ENCODE measurements around the gene GAST. TPM values are rescaled to one million over a fixed set of nuclear protein-coding genes. Genes with fewer than 3 reads are reported as not detected.
A peak's percentile ranks its signal among the peaks of the same experiment; 100 is the strongest.

The GAST gene
- total and polyA plus RNA-seq, 9 of the 15 experiments (the other 6 are each of a cell fraction or from before 2014, with no cell fraction given), result not detected

DNA sequence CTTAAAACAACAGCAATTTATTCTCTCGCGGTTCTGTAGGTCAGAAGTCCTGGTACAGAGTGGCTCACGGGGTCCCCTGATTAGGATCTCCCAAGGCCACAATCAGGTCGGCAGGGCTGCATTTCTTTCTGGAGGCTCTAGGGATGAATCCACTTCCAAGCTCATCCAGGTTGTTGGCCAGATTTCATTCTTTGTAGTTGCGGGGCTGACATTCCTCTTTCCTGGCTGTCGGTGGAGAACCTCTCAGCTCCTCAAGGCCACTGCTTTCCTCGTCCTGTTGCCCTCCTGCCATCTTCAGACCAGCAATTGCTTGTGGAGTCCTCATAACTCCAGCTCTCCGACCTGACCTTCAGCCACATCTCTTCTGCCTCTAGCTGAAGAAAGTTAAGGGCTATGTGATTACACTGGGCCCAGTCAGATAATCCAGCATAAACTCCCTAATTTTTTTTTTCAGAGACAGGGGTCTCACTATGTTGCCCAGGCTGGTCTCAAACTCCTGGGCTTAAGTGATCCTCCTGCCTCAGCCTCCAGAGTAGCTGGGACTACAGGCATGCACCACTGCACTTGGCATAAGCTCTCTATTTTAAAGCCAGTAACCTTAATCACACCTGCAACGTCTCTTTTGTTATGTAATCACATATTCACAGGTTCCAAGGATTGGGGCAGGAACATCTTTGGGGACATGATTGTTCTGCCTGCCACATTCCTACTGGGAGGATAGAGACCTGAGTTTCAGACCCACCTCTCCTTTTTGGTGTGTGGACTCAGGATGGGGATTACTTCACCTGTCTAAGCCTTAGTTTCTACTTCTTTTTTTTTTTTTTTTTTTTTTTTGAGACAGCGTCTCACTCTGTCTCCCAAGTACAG is 4.1 kb upstream of the GAST start:
- TF ChIP-seq ELF2 (CRISPR knock-in tag; IDR thresholded peaks at IDR 0.05) (0 out of 2 replicates have a peak, but pooled peaks have one; percentile 20), HOXB6 (CRISPR knock-in tag; IDR thresholded peaks at IDR 0.05; ENCODE audit: borderline replicate concordance) (no peak)
- Histone ChIP-seq H3K9ac (ENCODE audit: insufficient read depth in 1 of 2, low read depth in 2 of 2, low read length in 2 of 2) (no peak overlapping the region), H3K9me1 (ENCODE audit: control insufficient read depth, insufficient read depth, low read length) (no peaks in the 10 kb centered on the region), H3K4me2 (ENCODE audit: insufficient read depth, low read length) (no peak overlapping the region), H3K79me2 (ENCODE audit: control insufficient read depth, insufficient read depth, low read length) (no peaks in the 10 kb centered on the region), H3K36me3 (ENCODE audit: control insufficient read depth, insufficient read depth, low read length) (no peaks in the 10 kb centered on the region), H2AFZ (ENCODE audit: low read depth, low read length) (no peak overlapping the region), H3K4me1 (replicated peaks in 1 of 2; ENCODE audit: control insufficient read depth in 2 of 2, insufficient read depth in 2 of 2, low read length in 2 of 2) (no peaks in the 10 kb centered on the region; a peak in 3 of 5 replicates), H3K27me3 (ENCODE audit: control insufficient read depth in 2 of 2, insufficient read depth in 2 of 2, low read length in 2 of 2) (peaks cover 5 to 10% of the 10 kb centered on the region in 2 experiments; a peak in 3 of 5 replicates), H4K20me1 (replicated peaks; ENCODE audit: control insufficient read depth, insufficient read depth, low read length) (no peaks in the 10 kb centered on the region), H3K27ac (ENCODE audit: extremely low read depth, low read depth, low read length) (no peak overlapping the region), H3K4me3 (no peak overlapping the region), H3K9me3 (replicated peaks; ENCODE audit: control insufficient read depth, insufficient read depth, low read depth, low read length) (no peaks in the 10 kb centered on the region)
- CTCF ChIA-PET (ENCODE audit: low intra/inter-chr PET ratio), result no interaction called here
- BruUV-seq (replicated peaks), result no TSS peak
- DNase-seq (ENCODE audit: extremely low read depth in 1 of 4, low spot score in 3 of 4) (no peak), FAIRE-seq (no peak), ATAC-seq (no peak; the same call in 2 of the 3 replicates)
- in situ Hi-C loops (cut with MboI), result no loop called here
- intact Hi-C loops (cut with micrococcal nuclease), result no loop called here
- 9% methylated on average over 10 of the region's 10 CpGs for WGBS (ENCODE audit: insufficient coverage, low coverage, missing lambda C conversion rate)
- POLR2A ChIA-PET, result interaction anchor here (1.0 to 12.4 kb wide), 3 partner anchors 12 to 29 kb away, joined by 4 to 174 read pairs (median 24); partner anchors contain the start of gene EIF1

GRCh38 chr17:41710472-41711090 is 1.6 kb upstream of the GAST start:
- intact Hi-C loops (cut with micrococcal nuclease) (no loop called here), in situ Hi-C loops (cut with MboI) (no loop called here)
- DNase-seq (ENCODE audit: extremely low read depth in 1 of 4, low spot score in 3 of 4) (peak in 1 of 4 experiments; percentile 36), ATAC-seq (no peak), FAIRE-seq (peak; percentile 56)
- no peak overlapping the region for H3K4me2 ChIP-seq (ENCODE audit: insufficient read depth, low read length)
- CTCF ChIA-PET (ENCODE audit: low intra/inter-chr PET ratio), result no interaction called here
- H3K79me2 ChIP-seq (ENCODE audit: control insufficient read depth, insufficient read depth, low read length), result no peaks in the 10 kb centered on the region
- peaks cover 8 to 14% of the 10 kb centered on the region in 2 experiments for H3K27me3 ChIP-seq (ENCODE audit: control insufficient read depth in 2 of 2, insufficient read depth in 2 of 2, low read length in 2 of 2)
- POLR2A ChIA-PET, result interaction anchor here (1.0 to 12.4 kb wide), 3 partner anchors 13 to 20 kb away, joined by 3 to 174 read pairs (median 4); partner anchors contain the start of gene EIF1
- no peaks in the 10 kb centered on the region for H3K9me1 ChIP-seq (ENCODE audit: control insufficient read depth, insufficient read depth, low read length)
- no peaks in the 10 kb centered on the region for H3K9me3 ChIP-seq (replicated peaks; ENCODE audit: control insufficient read depth, insufficient read depth, low read depth, low read length)
- H3K4me3 ChIP-seq, result no peak overlapping the region
- H2AFZ ChIP-seq (ENCODE audit: low read depth, low read length), result no peak overlapping the region
- H4K20me1 ChIP-seq (replicated peaks; ENCODE audit: control insufficient read depth, insufficient read depth, low read length), result no peaks in the 10 kb centered on the region
- H3K27ac ChIP-seq (ENCODE audit: extremely low read depth, low read depth, low read length), result no peak overlapping the region
- 6% methylated on average over 8 of the region's 8 CpGs for WGBS (ENCODE audit: insufficient coverage, low coverage, missing lambda C conversion rate)
- no peaks in the 10 kb centered on the region; a peak in 3 of 5 replicates for H3K4me1 ChIP-seq (replicated peaks in 1 of 2; ENCODE audit: control insufficient read depth in 2 of 2, insufficient read depth in 2 of 2, low read length in 2 of 2)
- no peaks in the 10 kb centered on the region for H3K36me3 ChIP-seq (ENCODE audit: control insufficient read depth, insufficient read depth, low read length)
- no TSS peak for BruUV-seq (replicated peaks)
- no peak overlapping the region for H3K9ac ChIP-seq (ENCODE audit: insufficient read depth in 1 of 2, low read depth in 2 of 2, low read length in 2 of 2)
- TF ChIP-seq ZNF707 (CRISPR knock-in tag; conservative IDR thresholded peaks at IDR 0.05) (no peak), SUPT5H (IDR thresholded peaks at IDR 0.05) (no peak), MCM5 (IDR thresholded peaks at IDR 0.05; ENCODE audit: low read depth) (no peak), MAFF (IDR thresholded peaks at IDR 0.05; ENCODE audit: low read length) (peak; percentile 58), NFE2 (IDR thresholded peaks at IDR 0.05; ENCODE audit: low read depth) (peak; percentile 86), CXXC5 (CRISPR knock-in tag; IDR thresholded peaks at IDR 0.05) (no peak), STAT5A (IDR thresholded peaks at IDR 0.05; ENCODE audit: borderline replicate concordance, low read length) (no peak), NFE2L1 (tag; IDR thresholded peaks at IDR 0.05; ENCODE audit: borderline replicate concordance, low read depth) (peak; percentile 56), ZC3H4 (CRISPR knock-in tag; IDR thresholded peaks at IDR 0.05; ENCODE audit: borderline replicate concordance) (no peak), CBX5 (IDR thresholded peaks at IDR 0.05; ENCODE audit: borderline replicate concordance, low read depth) (no peak)
- TF ChIP-seq, protein P1, sequence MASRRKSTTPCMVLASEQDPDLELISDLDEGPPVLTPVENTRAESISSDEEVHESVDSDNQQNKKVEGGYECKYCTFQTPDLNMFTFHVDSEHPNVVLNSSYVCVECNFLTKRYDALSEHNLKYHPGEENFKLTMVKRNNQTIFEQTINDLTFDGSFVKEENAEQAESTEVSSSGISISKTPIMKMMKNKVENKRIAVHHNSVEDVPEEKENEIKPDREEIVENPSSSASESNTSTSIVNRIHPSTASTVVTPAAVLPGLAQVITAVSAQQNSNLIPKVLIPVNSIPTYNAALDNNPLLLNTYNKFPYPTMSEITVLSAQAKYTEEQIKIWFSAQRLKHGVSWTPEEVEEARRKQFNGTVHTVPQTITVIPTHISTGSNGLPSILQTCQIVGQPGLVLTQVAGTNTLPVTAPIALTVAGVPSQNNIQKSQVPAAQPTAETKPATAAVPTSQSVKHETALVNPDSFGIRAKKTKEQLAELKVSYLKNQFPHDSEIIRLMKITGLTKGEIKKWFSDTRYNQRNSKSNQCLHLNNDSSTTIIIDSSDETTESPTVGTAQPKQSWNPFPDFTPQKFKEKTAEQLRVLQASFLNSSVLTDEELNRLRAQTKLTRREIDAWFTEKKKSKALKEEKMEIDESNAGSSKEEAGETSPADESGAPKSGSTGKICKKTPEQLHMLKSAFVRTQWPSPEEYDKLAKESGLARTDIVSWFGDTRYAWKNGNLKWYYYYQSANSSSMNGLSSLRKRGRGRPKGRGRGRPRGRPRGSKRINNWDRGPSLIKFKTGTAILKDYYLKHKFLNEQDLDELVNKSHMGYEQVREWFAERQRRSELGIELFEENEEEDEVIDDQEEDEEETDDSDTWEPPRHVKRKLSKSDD (conservative IDR thresholded peaks at IDR 0.05; ENCODE audit: low read length), result no peak
